ENCODE measurements around the gene SLC13A5. TPM values are rescaled to one million over a fixed set of nuclear protein-coding genes. Genes with fewer than 3 reads are reported as not detected.
"Not testable (repeated sequence)": the region's sequence is repeated elsewhere in the genome, so short reads cannot be mapped to it uniquely, and the experiment has no call there.

The SLC13A5 gene
- total RNA-seq, 1 experiment from 2014 or later: not detected

GRCh38 chr17:6657633-6658287 is 55.4 kb downstream of the SLC13A5 start:
- H3K27ac ChIP-seq (ENCODE audit: low read length): no peak overlapping the region
- no peaks in the 10 kb centered on the region for H3K27me3 ChIP-seq (ENCODE audit: low read length)
- H3K9me2 ChIP-seq (replicated peaks; ENCODE audit: low read length): no peaks in the 10 kb centered on the region
- H3F3A ChIP-seq (ENCODE audit: low read length, unreplicated experiment): no peaks in the 10 kb centered on the region
- H3K4me1 ChIP-seq (ENCODE audit: insufficient read depth, low read length): peaks cover 10% of the 10 kb centered on the region; the same call in 1 of the 2 replicates
- H4K20me1 ChIP-seq (ENCODE audit: low read length): no peaks in the 10 kb centered on the region
- BruUV-seq (replicated peaks): no TSS peak
- no peak for TF ChIP-seq CTCF (conservative IDR thresholded peaks at IDR 0.05; ENCODE audit: low read depth, low read length)
- no peak for TF ChIP-seq EZH2phosphoT487 (IDR thresholded peaks at IDR 0.05; ENCODE audit: borderline replicate concordance, low read length)
- no peak for TF ChIP-seq EZH2 (IDR thresholded peaks at IDR 0.05; ENCODE audit: low read length, unreplicated experiment)
- H3K4me2 ChIP-seq (ENCODE audit: low read length): no peak overlapping the region
- H3K4me3 ChIP-seq (ENCODE audit: low read length): no peak overlapping the region
- DNase-seq: no peak
- ChIA-PET POLR2A (ENCODE audit: unreplicated experiment) (no interaction called here), CTCF (no interaction called here)
- intact Hi-C loops (cut with micrococcal nuclease): no loop called here
- H2AFZ ChIP-seq (ENCODE audit: low read length): no peak overlapping the region
- ATAC-seq: no peak
- no peaks in the 10 kb centered on the region for H3K36me3 ChIP-seq (ENCODE audit: low read depth, low read length)
- H3K79me2 ChIP-seq (ENCODE audit: low read length): peaks cover 9% of the 10 kb centered on the region
- H3K9me3 ChIP-seq (ENCODE audit: low read length): no peaks in the 10 kb centered on the region
- H3K9ac ChIP-seq (ENCODE audit: low read length): no peak overlapping the region

GRCh38 chr17:6656797-6657632 is 56.2 kb downstream of the SLC13A5 start:
- Histone ChIP-seq H3K4me1 (ENCODE audit: insufficient read depth, low read length) (peaks cover 17% of the 10 kb centered on the region), H3K79me2 (ENCODE audit: low read length) (peaks cover 16% of the 10 kb centered on the region)
- H3K4me3 ChIP-seq (ENCODE audit: low read length); H3K36me3 ChIP-seq (ENCODE audit: low read depth, low read length); H3F3A ChIP-seq (ENCODE audit: low read length, unreplicated experiment); ATAC-seq; H3K27ac ChIP-seq (ENCODE audit: low read length); H3K9me2 ChIP-seq (replicated peaks; ENCODE audit: low read length); CTCF ChIA-PET; intact Hi-C loops (cut with micrococcal nuclease); H3K27me3 ChIP-seq (ENCODE audit: low read length); H2AFZ ChIP-seq (ENCODE audit: low read length); H3K9me3 ChIP-seq (ENCODE audit: low read length); H3K4me2 ChIP-seq (ENCODE audit: low read length); BruUV-seq (replicated peaks); H4K20me1 ChIP-seq (ENCODE audit: low read length); POLR2A ChIA-PET (ENCODE audit: unreplicated experiment); DNase-seq; H3K9ac ChIP-seq (ENCODE audit: low read length): not testable (repeated sequence)

GRCh38 chr17:6655732-6656361 is 57.3 kb downstream of the SLC13A5 start:
- H3F3A ChIP-seq (ENCODE audit: low read length, unreplicated experiment); H4K20me1 ChIP-seq (ENCODE audit: low read length); ATAC-seq; DNase-seq; H3K9me2 ChIP-seq (replicated peaks; ENCODE audit: low read length); H3K27ac ChIP-seq (ENCODE audit: low read length); H3K4me3 ChIP-seq (ENCODE audit: low read length); BruUV-seq (replicated peaks); intact Hi-C loops (cut with micrococcal nuclease); H3K36me3 ChIP-seq (ENCODE audit: low read depth, low read length); H2AFZ ChIP-seq (ENCODE audit: low read length); H3K27me3 ChIP-seq (ENCODE audit: low read length); H3K9me3 ChIP-seq (ENCODE audit: low read length); H3K9ac ChIP-seq (ENCODE audit: low read length); CTCF ChIA-PET; H3K4me2 ChIP-seq (ENCODE audit: low read length); POLR2A ChIA-PET (ENCODE audit: unreplicated experiment): not testable (repeated sequence)
- H3K79me2 ChIP-seq (ENCODE audit: low read length): peaks cover 25% of the 10 kb centered on the region
- H3K4me1 ChIP-seq (ENCODE audit: insufficient read depth, low read length): peaks cover 21% of the 10 kb centered on the region

All from PC-3 (cell line).